Activated naive CD8-positive, alpha-beta T cell (primary cell): ENCODE data around the gene TALDO1.

Source experiments
- H3K27ac Mint-ChIP-seq: one replicate; pipeline ENCODE4 v1.8.0; 2021; ENCODE audit warnings: mixed read lengths
- H3K27me3 Mint-ChIP-seq: one replicate; pipeline ENCODE4 v1.8.0; 2021; ENCODE audit warnings: mixed read lengths
- H3K36me3 Mint-ChIP-seq: one replicate; pipeline ENCODE4 v1.8.0; 2021; ENCODE audit warnings: mixed read lengths
- H3K4me1 Mint-ChIP-seq: one replicate; pipeline ENCODE4 v1.8.0; 2021; ENCODE audit warnings: low read depth, mixed read lengths
- H3K4me3 Mint-ChIP-seq: one replicate; pipeline ENCODE4 v1.8.0; 2021; ENCODE audit warnings: mild to moderate bottlenecking, mixed read lengths
- H3K9me3 Mint-ChIP-seq: one replicate; pipeline ENCODE4 v1.8.0; 2021; ENCODE audit warnings: low read depth, mixed read lengths

TALDO1 gene

GRCh38 chr11:777288-778255 lies 30.3 kb downstream of the TALDO1 start, which contains the start of gene GATD1:
Gene GATD1, minus strand, starts transcription at chr11:777487. Its CDS starts 25 bp downstream, at chr11:777462.
- Mint-ChIP-seq H3K36me3 (no peaks in the 10 kb centered on the region), H3K27ac (peak within 1 kb of the TSS; percentile 82), H3K4me3 (peak within 1 kb of the TSS; percentile 92), H3K27me3 (no peaks in the 10 kb centered on the region), H3K9me3 (no peaks in the 10 kb centered on the region), H3K4me1 (peaks cover 26% of the 10 kb centered on the region)

GRCh38 chr11:778976-779954 lies 32.0 kb downstream of the TALDO1 start:
- Mint-ChIP-seq H3K27me3 (no peaks in the 10 kb centered on the region), H3K4me1 (peaks cover 26% of the 10 kb centered on the region), H3K4me3 (peak overlapping the region; percentile 32), H3K9me3 (no peaks in the 10 kb centered on the region), H3K36me3 (no peaks in the 10 kb centered on the region), H3K27ac (no peak overlapping the region)

GRCh38 chr11:779955-780532 lies 32.8 kb downstream of the TALDO1 start:
- Mint-ChIP-seq H3K4me3 (no peak overlapping the region), H3K27me3 (no peaks in the 10 kb centered on the region), H3K27ac (no peak overlapping the region), H3K4me1 (peaks cover 22% of the 10 kb centered on the region), H3K36me3 (no peaks in the 10 kb centered on the region), H3K9me3 (no peaks in the 10 kb centered on the region)

GRCh38 chr11:782264-783174 lies 35.3 kb downstream of the TALDO1 start:
- Mint-ChIP-seq H3K9me3 (no peaks in the 10 kb centered on the region), H3K4me1 (peaks cover 15% of the 10 kb centered on the region), H3K27ac (no peak overlapping the region), H3K27me3 (no peaks in the 10 kb centered on the region), H3K4me3 (no peak overlapping the region), H3K36me3 (no peaks in the 10 kb centered on the region)

GRCh38 chr11:783581-784015 lies 36.3 kb downstream of the TALDO1 start:
- H3K27me3 Mint-ChIP-seq = no peaks in the 10 kb centered on the region
- no peaks in the 10 kb centered on the region for H3K9me3 Mint-ChIP-seq
- peaks cover 18% of the 10 kb centered on the region for H3K4me1 Mint-ChIP-seq
- no peak overlapping the region for H3K4me3 Mint-ChIP-seq
- no peak overlapping the region for H3K27ac Mint-ChIP-seq
- no peaks in the 10 kb centered on the region for H3K36me3 Mint-ChIP-seq

- no peaks in the 10 kb centered on the region for H3K27me3 Mint-ChIP-seq
- H3K4me1 Mint-ChIP-seq = peaks cover 10% of the 10 kb centered on the region
- H3K27ac Mint-ChIP-seq = no peak overlapping the region
- no peak overlapping the region for H3K4me3 Mint-ChIP-seq
- no peaks in the 10 kb centered on the region for H3K36me3 Mint-ChIP-seq
- no peaks in the 10 kb centered on the region for H3K9me3 Mint-ChIP-seq
Measured at GRCh38 chr11:786235-787083, 39.2 kb downstream of the TALDO1 start.

- no peaks in the 10 kb centered on the region for H3K36me3 Mint-ChIP-seq
- H3K27ac Mint-ChIP-seq = no peak overlapping the region
- H3K4me1 Mint-ChIP-seq = peaks cover 10% of the 10 kb centered on the region
- no peaks in the 10 kb centered on the region for H3K9me3 Mint-ChIP-seq
- no peak overlapping the region for H3K4me3 Mint-ChIP-seq
- no peaks in the 10 kb centered on the region for H3K27me3 Mint-ChIP-seq
Measured at GRCh38 chr11:787084-787675, 39.9 kb downstream of the TALDO1 start.

- Mint-ChIP-seq H3K27me3 (no peaks in the 10 kb centered on the region), H3K9me3 (no peaks in the 10 kb centered on the region), H3K4me3 (no peak overlapping the region), H3K36me3 (no peaks in the 10 kb centered on the region), H3K27ac (no peak overlapping the region), H3K4me1 (peaks cover 10% of the 10 kb centered on the region)
Measured at GRCh38 chr11:788009-788640, 40.9 kb downstream of the TALDO1 start.

- no peaks in the 10 kb centered on the region for H3K9me3 Mint-ChIP-seq
- no peak overlapping the region for H3K27ac Mint-ChIP-seq
- no peak overlapping the region for H3K4me3 Mint-ChIP-seq
- no peaks in the 10 kb centered on the region for H3K27me3 Mint-ChIP-seq
- H3K4me1 Mint-ChIP-seq = peaks cover 8% of the 10 kb centered on the region
- H3K36me3 Mint-ChIP-seq = no peaks in the 10 kb centered on the region
Measured at GRCh38 chr11:788953-789940, 42.0 kb downstream of the TALDO1 start.

GRCh38 chr11:789943-790342 lies 42.7 kb downstream of the TALDO1 start, which contains the start of gene CEND1:
Gene CEND1, minus strand, starts transcription at chr11:790090. Its CDS starts 1,514 bp downstream, at chr11:788576.
- no peaks in the 10 kb centered on the region for H3K27me3 Mint-ChIP-seq
- no peak within 1 kb of the TSS for H3K27ac Mint-ChIP-seq
- H3K4me1 Mint-ChIP-seq = peaks cover 8% of the 10 kb centered on the region
- no peaks in the 10 kb centered on the region for H3K36me3 Mint-ChIP-seq
- no peaks in the 10 kb centered on the region for H3K9me3 Mint-ChIP-seq
- no peak within 1 kb of the TSS for H3K4me3 Mint-ChIP-seq

GRCh38 chr11:790721-791564 lies 43.7 kb downstream of the TALDO1 start:
- Mint-ChIP-seq H3K27me3 (no peaks in the 10 kb centered on the region), H3K4me1 (peaks cover 7% of the 10 kb centered on the region), H3K4me3 (no peak overlapping the region), H3K27ac (no peak overlapping the region), H3K36me3 (no peaks in the 10 kb centered on the region), H3K9me3 (no peaks in the 10 kb centered on the region)
